ENCODE results near the gene TINAGL1. TPM values are rescaled to one million over a fixed set of nuclear protein-coding genes. Genes with fewer than 3 reads are reported as not detected.

Gene TINAGL1
- total and polyA plus RNA-seq, 2 of the 13 experiments (the other 11 are each of a cell fraction or from before 2014, with no cell fraction given) = 24.7 to 76.8 TPM

- 91% methylated on average over 10 of the region's 13 CpGs for WGBS (ENCODE audit: low lambda C conversion rate)
- BruUV-seq (replicated peaks) = no TSS peak
- H3K79me2 ChIP-seq (ENCODE audit: insufficient read depth, low read length) = no peaks in the 10 kb centered on the region
- no peaks in the 10 kb centered on the region for H4K20me1 ChIP-seq (ENCODE audit: insufficient read depth, low read length)
- H3K4me3 ChIP-seq (replicated peaks in 1 of 3; ENCODE audit: insufficient read depth in 1 of 3, low read depth in 2 of 3, low read length in 3 of 3) = no peak overlapping the region
- H3K4me2 ChIP-seq (ENCODE audit: low read depth, low read length) = no peak overlapping the region
- no peak for TF ChIP-seq ZNF703 (CRISPR knock-in tag; IDR thresholded peaks at IDR 0.05; ENCODE audit: borderline replicate concordance)
- no peak for TF ChIP-seq GPBP1L1 (CRISPR knock-in tag; IDR thresholded peaks at IDR 0.05)
- TF ChIP-seq ZBTB33 (CRISPR knock-in tag; IDR thresholded peaks at IDR 0.05) = no peak
- no peak for TF ChIP-seq ZNF839 (CRISPR knock-in tag; IDR thresholded peaks at IDR 0.05; ENCODE audit: borderline replicate concordance)
- TF ChIP-seq RFXANK (CRISPR knock-in tag; IDR thresholded peaks at IDR 0.05) = no peak
- no peak for TF ChIP-seq KAT8 (CRISPR knock-in tag; IDR thresholded peaks at IDR 0.05)
- no peak for TF ChIP-seq BCLAF1 (IDR thresholded peaks at IDR 0.05)
- TF ChIP-seq ZNF333 (CRISPR knock-in tag; IDR thresholded peaks at IDR 0.05; ENCODE audit: borderline replicate concordance) = no peak
- TF ChIP-seq ZNF768 (CRISPR knock-in tag; IDR thresholded peaks at IDR 0.05) = no peak
- TF ChIP-seq ZNF704 (CRISPR knock-in tag; IDR thresholded peaks at IDR 0.05; ENCODE audit: borderline replicate concordance) = no peak
- TF ChIP-seq ZNF512B (CRISPR knock-in tag; IDR thresholded peaks at IDR 0.05; ENCODE audit: borderline replicate concordance) = no peak
- no peak for TF ChIP-seq ZNF234 (CRISPR knock-in tag; conservative IDR thresholded peaks at IDR 0.05)
- no peak overlapping the region for H3K9ac ChIP-seq (ENCODE audit: insufficient read depth, low read depth, low read length)
- no peak for FAIRE-seq
- POLR2A ChIA-PET = interaction anchor here (1.3 kb wide), 1 partner anchor 9 kb away, joined by 3 read pairs; no protein-coding TSS in a partner anchor
- no peak for DNase-seq (ENCODE audit: low spot score)
- H3K9me3 ChIP-seq (ENCODE audit: low read length) = no peaks in the 10 kb centered on the region
- CTCF ChIA-PET (ENCODE audit: low intra/inter-chr PET ratio, low total read pairs) = no interaction called here
- in situ Hi-C loops (cut with HindIII; ENCODE audit: extremely low pct_ligation_motif_present, low pct_unique_long_range_greater_than_20kb) = no loop called here
- intact Hi-C loops (cut with micrococcal nuclease; ENCODE audit: unreplicated experiment) = no loop called here
- no peak overlapping the region for H3K27ac ChIP-seq (ENCODE audit: extremely low read length, insufficient read depth, low read length)
- H2AFZ ChIP-seq (ENCODE audit: low read length) = no peak overlapping the region
- H3K36me3 ChIP-seq (replicated peaks in 1 of 2; ENCODE audit: control insufficient read depth in 1 of 2, insufficient read depth in 2 of 2, low read length in 2 of 2) = peaks cover 23 to 41% of the 10 kb centered on the region in 2 experiments; a peak in 4 of 5 replicates
- no peaks in the 10 kb centered on the region for H3K27me3 ChIP-seq (ENCODE audit: control insufficient read depth in 1 of 2, insufficient read depth in 2 of 2, low read length in 2 of 2)
- ATAC-seq = no peak
- no peaks in the 10 kb centered on the region for H3K4me1 ChIP-seq (ENCODE audit: insufficient read depth, low read length)
Measured at GRCh38 chr1:31627301-31627929, 51.1 kb downstream of the TINAGL1 start.

All from HepG2 (cell line).